GM23248 (cell line): Measurements from ENCODE around the gene ABRAXAS1. TPM values are rescaled to one million over a fixed set of nuclear protein-coding genes. Genes with fewer than 3 reads are reported as not detected.

Source experiments
- DNase-seq: peaks from one replicate; pipeline ENCODE4 v3.0.0-alpha.2; 2015
- H2AFZ ChIP-seq: fragments of 200-600 bp; sonication (generic); 2 replicates; pipeline ENCODE4 v1.6.1; 2016; ENCODE audit warnings: antibody characterized with exemption
- H3F3A ChIP-seq: fragments of 200-600 bp; sonication (generic); 2 replicates; pipeline ENCODE4 v1.6.1; 2016; ENCODE audit warnings: mild to moderate bottlenecking, antibody characterized with exemption, mixed run types; ENCODE audit not compliant: insufficient read depth
- H3K27ac ChIP-seq: fragments of 200-600 bp; sonication (generic); 2 replicates; pipeline ENCODE4 v1.5.1; 2016; ENCODE audit warnings: mild to moderate bottlenecking
- H3K27me3 ChIP-seq: fragments of 200-600 bp; sonication (generic); replicated peaks from 2 replicates; pipeline ENCODE4 v1.6.1; 2016; ENCODE audit warnings: mild to moderate bottlenecking; ENCODE audit not compliant: insufficient read depth
- H3K36me3 ChIP-seq: fragments of 200-600 bp; sonication (generic); 2 replicates; pipeline ENCODE4 v1.6.1; 2016; ENCODE audit warnings: low read depth, mild to moderate bottlenecking
- H3K4me1 ChIP-seq: fragments of 200-600 bp; sonication (generic); 2 replicates; pipeline ENCODE4 v1.6.1; 2016; ENCODE audit warnings: mild to moderate bottlenecking; ENCODE audit not compliant: insufficient read depth
- H3K4me2 ChIP-seq: fragments of 200-600 bp; sonication (generic); one replicate; pipeline ENCODE4 v1.6.1; 2016; ENCODE audit warnings: mild to moderate bottlenecking; ENCODE audit not compliant: unreplicated experiment
- H3K4me3 ChIP-seq: fragments of 200-600 bp; sonication (generic); 2 replicates; pipeline ENCODE4 v1.5.1; 2016; ENCODE audit warnings: mild to moderate bottlenecking
- H3K79me2 ChIP-seq: fragments of 200-600 bp; sonication (generic); 2 replicates; pipeline ENCODE4 v1.6.1; 2016; ENCODE audit warnings: mild to moderate bottlenecking; ENCODE audit not compliant: insufficient read depth
- H3K9ac ChIP-seq: fragments of 200-600 bp; sonication (generic); 2 replicates; pipeline ENCODE4 v1.6.1; 2016; ENCODE audit warnings: mild to moderate bottlenecking
- H3K9me2 ChIP-seq: fragments of 200-600 bp; sonication (generic); 2 replicates; pipeline ENCODE4 v1.6.1; 2016; ENCODE audit warnings: mixed run types, mild to moderate bottlenecking, moderate library complexity; ENCODE audit not compliant: insufficient read depth
- H3K9me3 ChIP-seq: fragments of 200-600 bp; sonication (generic); one replicate; pipeline ENCODE4 v1.6.1; 2017; ENCODE audit warnings: low read depth
- H4K20me1 ChIP-seq: fragments of 200-600 bp; sonication (generic); 2 replicates; pipeline ENCODE4 v1.6.0; 2016; ENCODE audit not compliant: insufficient read depth
- EZH2 ChIP-seq: fragments of 200-600 bp; sonication (generic); IDR thresholded peaks from 2 replicates; pipeline ENCODE4 v1.6.1; 2018; ENCODE audit warnings: antibody characterized with exemption, mild to moderate bottlenecking; ENCODE audit not compliant: insufficient read depth, poor library complexity, severe bottlenecking
- EZH2phosphoT487 ChIP-seq: fragments of 200-600 bp; sonication (generic); IDR thresholded peaks from 2 replicates; pipeline ENCODE4 v1.6.1; 2018; ENCODE audit warnings: antibody characterized with exemption, moderate library complexity, mild to moderate bottlenecking, low read depth; ENCODE audit not compliant: insufficient read depth
- WGBS, 2 experiments: methylation state at CpG; one replicate each; pipeline ENCODE4 v1.1.6; 2015 to 2017; ENCODE audit warnings: low lambda C conversion rate in 2 of 2, low coverage in 1 of 2; ENCODE audit errors: missing lambda C conversion rate in 2 of 2; 5-methylcytosine and 5-hydroxymethylcytosine counted together
- in situ Hi-C: fragments of 300-500 bp; cut with MboI; formaldehyde crosslinking; loops from 2 replicates; pipeline ENCODE4 v1.15.0; 2020
- polyA plus RNA-seq: library from polyadenylated mRNA; unstranded; fragments of >200 nt; fragmentation: Nextera tagmentation; extraction: Ambion mirVana; gene quantifications from 2 replicates; pipeline ENCODE4 v1.2.1, GENCODE V29; 2016
- total RNA-seq: library from RNA; depleted of rRNA; stranded (reverse); fragments of >200 nt; shearing (Covaris generic); gene quantifications from 2 replicates; pipeline ENCODE4 v1.2.3, GENCODE V29; 2014; rRNA removed

Gene ABRAXAS1
- total RNA-seq (13.2 and 15.6 TPM in 2 replicates), polyA plus RNA-seq (5.8 TPM in 2 replicates)

GRCh38 chr4:83484500-83485461 is at the start of gene ABRAXAS1:
Gene ABRAXAS1 (minus strand): TSS chr4:83485100. CDS start chr4:83485072, 28 bp downstream.
- no peak for TF ChIP-seq EZH2
- no peak for TF ChIP-seq EZH2phosphoT487

GRCh38 chr4:83527671-83528070 is 42.8 kb upstream of the ABRAXAS1 start:
- Histone ChIP-seq H3K9me2 (no peaks in the 10 kb centered on the region), H3K36me3 (no peaks in the 10 kb centered on the region), H3K4me2 (no peak overlapping the region), H4K20me1 (no peaks in the 10 kb centered on the region), H3K79me2 (no peaks in the 10 kb centered on the region), H3K9ac (no peak overlapping the region), H3K4me3 (no peak overlapping the region), H3K27ac (no peak overlapping the region), H2AFZ (no peak overlapping the region), H3K27me3 (no peaks in the 10 kb centered on the region), H3K9me3 (no peaks in the 10 kb centered on the region), H3F3A (no peaks in the 10 kb centered on the region), H3K4me1 (no peaks in the 10 kb centered on the region)
- in situ Hi-C loops: no loop called here
- DNase-seq: no peak
- TF ChIP-seq EZH2 (no peak), EZH2phosphoT487 (no peak)
- WGBS, 2 experiments: 27 to 37% methylated on average over 2 of the region's 2 CpGs

More at GRCh38 chr4:83484500-83485461, at the start of gene ABRAXAS1:
- H3K27ac ChIP-seq: peak within 1 kb of the TSS; percentile 83
- H3F3A ChIP-seq: no peaks in the 10 kb centered on the region
- in situ Hi-C loops: no loop called here
- H3K27me3 ChIP-seq: no peaks in the 10 kb centered on the region
- H3K4me3 ChIP-seq: peak within 1 kb of the TSS; percentile 92
- H3K9me2 ChIP-seq: no peaks in the 10 kb centered on the region
- peak within 1 kb of the TSS; percentile 99 for H2AFZ ChIP-seq
- H3K36me3 ChIP-seq: no peaks in the 10 kb centered on the region
- H3K4me2 ChIP-seq: peak within 1 kb of the TSS; percentile 89
- peaks cover 8% of the 10 kb centered on the region for H3K79me2 ChIP-seq
- H3K4me1 ChIP-seq: peaks cover 5% of the 10 kb centered on the region
- H3K9me3 ChIP-seq: no peaks in the 10 kb centered on the region
- peak; percentile 98 for DNase-seq
- H4K20me1 ChIP-seq: no peaks in the 10 kb centered on the region
- WGBS, 2 experiments: 2 to 3% methylated on average over 49 to 78 of the region's 93 CpGs
- H3K9ac ChIP-seq: peak within 1 kb of the TSS; percentile 86

GRCh38 chr4:83522239-83522638 is 37.3 kb upstream of the ABRAXAS1 start:
- Histone ChIP-seq H3K27ac (no peak overlapping the region), H3K4me3 (no peak overlapping the region), H2AFZ (no peak overlapping the region), H3K4me2 (no peak overlapping the region), H3K9ac (no peak overlapping the region), H3K79me2 (no peaks in the 10 kb centered on the region), H3F3A (no peaks in the 10 kb centered on the region), H3K9me2 (no peaks in the 10 kb centered on the region), H3K9me3 (no peaks in the 10 kb centered on the region), H3K36me3 (no peaks in the 10 kb centered on the region), H3K4me1 (no peaks in the 10 kb centered on the region), H4K20me1 (no peaks in the 10 kb centered on the region), H3K27me3 (no peaks in the 10 kb centered on the region)
- WGBS, 2 experiments: 67 to 69% methylated on average over 3 of the region's 3 CpGs
- TF ChIP-seq EZH2phosphoT487: no peak
- no peak for TF ChIP-seq EZH2
- DNase-seq: no peak
- in situ Hi-C loops: loop anchor here (25.0 kb wide), 3 partner anchors 440 to 990 kb away; no protein-coding TSS in a partner anchor

- Histone ChIP-seq H3K4me3 (no peak overlapping the region), H3K9me2 (no peaks in the 10 kb centered on the region), H3K36me3 (no peaks in the 10 kb centered on the region), H3K4me2 (no peak overlapping the region), H3F3A (peaks cover 6% of the 10 kb centered on the region), H3K9ac (no peak overlapping the region), H3K79me2 (no peaks in the 10 kb centered on the region), H3K4me1 (peaks cover 5% of the 10 kb centered on the region; the same call in 1 of the 2 replicates), H3K27ac (peak overlapping the region; percentile 39), H2AFZ (no peak overlapping the region), H3K27me3 (no peaks in the 10 kb centered on the region), H3K9me3 (no peaks in the 10 kb centered on the region), H4K20me1 (no peaks in the 10 kb centered on the region)
- TF ChIP-seq EZH2 (no peak), EZH2phosphoT487 (no peak)
- in situ Hi-C loops: loop anchor here (25.0 kb wide), 3 partner anchors 446 to 996 kb away; no protein-coding TSS in a partner anchor
- DNase-seq: peak; percentile 88
- 46 to 60% methylated on average over 3 of the region's 3 CpGs for WGBS, 2 experiments
Observed at GRCh38 chr4:83516042-83516772, 31.3 kb upstream of the ABRAXAS1 start.
